Osteoblast (primary cell): ENCODE results near the gene ST8SIA4. TPM values are rescaled to one million over a fixed set of nuclear protein-coding genes. Genes with fewer than 3 reads are reported as not detected.

ENCODE experiments used
- DNase-seq: peaks from one replicate; pipeline ENCODE4 v3.0.0; 2011; ENCODE audit warnings: low spot score, mixed read lengths; ENCODE audit not compliant: insufficient read length; ENCODE audit errors: missing footprints
- H2AFZ ChIP-seq: 2 replicates; pipeline ENCODE4 v1.6.0; 2011; ENCODE audit warnings: mild to moderate bottlenecking, low read length
- H3K27ac ChIP-seq: 2 replicates; pipeline ENCODE4 v1.5.1; 2011; ENCODE audit warnings: mild to moderate bottlenecking, low read depth, low read length, moderate library complexity
- H3K27me3 ChIP-seq: 2 replicates; pipeline ENCODE4 v1.6.0; 2012; ENCODE audit warnings: mild to moderate bottlenecking, control low read depth, inconsistent platforms, low read length, moderate library complexity; ENCODE audit not compliant: insufficient read depth
- H3K36me3 ChIP-seq: 2 replicates; pipeline ENCODE4 v1.5.1; 2011; ENCODE audit warnings: mild to moderate bottlenecking, low read length, control low read depth, moderate library complexity; ENCODE audit not compliant: insufficient read depth
- H3K4me1 ChIP-seq: 2 replicates; pipeline ENCODE4 v1.5.1; 2011; ENCODE audit warnings: mild to moderate bottlenecking, low read length, control low read depth, moderate library complexity; ENCODE audit not compliant: insufficient read depth
- H3K4me2 ChIP-seq: 2 replicates; pipeline ENCODE4 v1.6.0; 2011; ENCODE audit warnings: mild to moderate bottlenecking, low read length; ENCODE audit not compliant: insufficient read depth
- H3K4me3 ChIP-seq: fragments of 200-600 bp; sonication (generic); 3 replicates; pipeline ENCODE4 v1.5.1; 2012; ENCODE audit warnings: mild to moderate bottlenecking, low read length, inconsistent platforms; ENCODE audit not compliant: insufficient read depth
- H3K79me2 ChIP-seq: 2 replicates; pipeline ENCODE4 v1.6.0; 2012; ENCODE audit warnings: mild to moderate bottlenecking, low read length, control low read depth, inconsistent platforms; ENCODE audit not compliant: insufficient read depth
- H3K9me3 ChIP-seq: 2 replicates; pipeline ENCODE4 v1.5.1; 2011; ENCODE audit warnings: low read depth, low read length, control low read depth
- H4K20me1 ChIP-seq: 2 replicates; pipeline ENCODE4 v1.6.0; 2012; ENCODE audit warnings: mild to moderate bottlenecking, low read length, control low read depth; ENCODE audit not compliant: insufficient read depth
- CTCF ChIP-seq: IDR thresholded peaks from 2 replicates; pipeline ENCODE4 v1.5.1; 2011; ENCODE audit warnings: mild to moderate bottlenecking, low read depth, low read length, moderate library complexity; ENCODE audit errors: extremely low read depth
- total RNA-seq: library from RNA; depleted of rRNA; stranded (reverse); fragments of >200 nt; gene quantifications from 2 replicates; pipeline ENCODE4 v1.2.3, GENCODE V29; 2012

The ST8SIA4 gene
- total RNA-seq, 1 donor = 1.4 TPM

DNA sequence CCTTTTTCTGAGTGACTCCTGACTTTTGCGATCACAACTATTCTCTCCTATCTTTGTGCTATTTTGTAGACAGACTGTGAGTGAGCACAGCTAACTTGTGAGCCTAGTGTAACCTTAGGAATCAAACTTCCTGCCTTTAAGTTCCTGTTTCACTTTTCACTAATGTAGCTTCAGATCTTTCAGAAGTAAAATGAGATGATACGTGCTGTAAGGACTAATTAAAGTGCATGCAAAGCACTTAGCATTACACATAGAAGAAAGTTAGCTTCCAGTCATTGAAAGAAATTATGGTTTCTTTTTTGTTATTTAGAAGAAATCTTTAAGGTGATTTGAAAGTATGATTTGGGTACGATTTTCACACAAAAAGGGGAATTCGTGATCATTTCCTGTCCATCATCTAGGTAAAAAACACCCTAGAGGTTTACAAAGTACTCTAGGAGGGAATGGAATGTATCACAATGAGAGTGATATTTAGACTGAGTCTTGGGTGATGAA lies 122.7 kb downstream of the ST8SIA4 start:
- H3K27me3 ChIP-seq = no peaks in the 10 kb centered on the region
- no peak overlapping the region for H3K4me3 ChIP-seq
- H2AFZ ChIP-seq = peak overlapping the region; percentile 23
- H3K27ac ChIP-seq = no peak overlapping the region
- no peaks in the 10 kb centered on the region for H3K36me3 ChIP-seq
- H3K9me3 ChIP-seq = no peaks in the 10 kb centered on the region
- no peaks in the 10 kb centered on the region for H4K20me1 ChIP-seq
- no peak for TF ChIP-seq CTCF
- H3K79me2 ChIP-seq = no peaks in the 10 kb centered on the region
- H3K4me2 ChIP-seq = no peak overlapping the region
- no peak for DNase-seq
- peaks cover 10% of the 10 kb centered on the region for H3K4me1 ChIP-seq

DNA sequence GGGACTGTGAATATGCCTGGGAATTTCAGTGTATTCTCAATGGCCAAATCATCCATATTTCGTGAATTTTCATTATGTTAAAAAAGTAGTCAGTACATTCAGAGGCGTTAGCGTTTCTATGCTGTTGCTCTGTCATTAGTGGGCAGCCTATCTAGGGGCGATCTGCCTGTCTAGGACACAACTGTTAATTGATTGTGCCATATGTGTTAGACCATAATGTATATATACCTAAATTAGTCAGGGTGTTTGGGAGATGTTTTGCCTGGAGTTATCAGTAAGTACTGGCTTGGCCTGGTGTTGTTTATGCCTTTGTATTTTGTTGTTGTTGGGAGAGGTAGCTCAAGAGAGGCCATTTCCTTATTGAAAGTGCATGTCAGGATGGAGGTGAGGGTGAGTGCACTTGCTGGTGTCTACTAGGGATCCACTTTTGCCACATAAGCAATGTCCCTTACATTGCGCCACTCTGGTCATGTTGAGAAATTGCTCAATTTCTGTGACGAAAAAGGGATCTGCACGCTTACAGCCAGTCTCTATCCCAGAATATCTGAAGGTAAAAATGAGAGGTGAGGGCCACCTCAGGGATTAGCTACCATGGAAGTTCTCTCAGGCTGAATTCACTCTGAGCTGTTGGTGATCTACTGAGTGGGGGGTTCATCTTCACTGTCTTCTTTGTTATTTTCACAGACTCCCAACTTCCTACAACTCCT lies 123.3 kb downstream of the ST8SIA4 start:
- Histone ChIP-seq H3K27ac (no peak overlapping the region), H3K27me3 (no peaks in the 10 kb centered on the region), H3K4me3 (no peak overlapping the region), H3K4me1 (peaks cover 10% of the 10 kb centered on the region), H3K36me3 (no peaks in the 10 kb centered on the region), H3K9me3 (no peaks in the 10 kb centered on the region), H2AFZ (peak overlapping the region; percentile 23), H3K4me2 (no peak overlapping the region), H3K79me2 (no peaks in the 10 kb centered on the region), H4K20me1 (no peaks in the 10 kb centered on the region)
- no peak for DNase-seq
- TF ChIP-seq CTCF = no peak

GRCh38 chr5:100777680-100778300 lies 125.3 kb downstream of the ST8SIA4 start:
- Histone ChIP-seq H3K4me2 (peak overlapping the region; percentile 72), H3K36me3 (no peaks in the 10 kb centered on the region), H3K4me1 (peaks cover 10% of the 10 kb centered on the region), H3K27me3 (no peaks in the 10 kb centered on the region), H2AFZ (peak overlapping the region; percentile 62), H3K27ac (peak overlapping the region; percentile 59), H3K9me3 (no peaks in the 10 kb centered on the region), H3K4me3 (peak overlapping the region; percentile 9), H4K20me1 (no peaks in the 10 kb centered on the region), H3K79me2 (no peaks in the 10 kb centered on the region)
- peak; percentile 78 for DNase-seq
- TF ChIP-seq CTCF = no peak

DNA sequence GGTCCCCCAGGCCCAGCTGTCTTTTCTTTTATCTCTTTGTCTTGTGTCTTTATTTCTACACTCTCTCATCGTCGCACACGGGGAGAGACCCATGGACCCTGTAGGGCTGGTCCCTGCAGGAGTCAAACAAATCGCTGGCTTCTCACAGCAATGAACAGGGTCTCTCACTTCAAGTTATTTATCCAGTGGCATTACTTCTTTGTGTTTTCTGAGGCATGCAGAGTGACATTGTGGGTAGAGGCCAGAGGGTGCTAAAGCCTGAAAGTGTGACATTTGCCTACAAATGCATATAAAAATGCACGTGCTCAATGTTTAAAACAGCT lies 127.6 kb downstream of the ST8SIA4 start:
- no peak overlapping the region for H3K4me3 ChIP-seq
- no peaks in the 10 kb centered on the region for H3K27me3 ChIP-seq
- no peaks in the 10 kb centered on the region for H3K9me3 ChIP-seq
- H4K20me1 ChIP-seq = no peaks in the 10 kb centered on the region
- DNase-seq = no peak
- H3K36me3 ChIP-seq = no peaks in the 10 kb centered on the region
- no peaks in the 10 kb centered on the region for H3K79me2 ChIP-seq
- H3K4me2 ChIP-seq = no peak overlapping the region
- H3K27ac ChIP-seq = no peak overlapping the region
- no peak for TF ChIP-seq CTCF
- no peak overlapping the region for H2AFZ ChIP-seq
- H3K4me1 ChIP-seq = peaks cover 10% of the 10 kb centered on the region
